SH-SY5Y (cell line): ENCODE data around the gene C12orf57.

ENCODE experiments used
- GATA2 ChIP-seq: IDR thresholded peaks from 2 replicates; pipeline ENCODE4 v1.6.1; 2011; ENCODE audit warnings: mild to moderate bottlenecking, low read depth, low read length
- GATA3 ChIP-seq: IDR thresholded peaks from 2 replicates; pipeline ENCODE4 v1.6.1; 2011; ENCODE audit warnings: low read depth, mild to moderate bottlenecking, low read length, moderate library complexity

DNA sequence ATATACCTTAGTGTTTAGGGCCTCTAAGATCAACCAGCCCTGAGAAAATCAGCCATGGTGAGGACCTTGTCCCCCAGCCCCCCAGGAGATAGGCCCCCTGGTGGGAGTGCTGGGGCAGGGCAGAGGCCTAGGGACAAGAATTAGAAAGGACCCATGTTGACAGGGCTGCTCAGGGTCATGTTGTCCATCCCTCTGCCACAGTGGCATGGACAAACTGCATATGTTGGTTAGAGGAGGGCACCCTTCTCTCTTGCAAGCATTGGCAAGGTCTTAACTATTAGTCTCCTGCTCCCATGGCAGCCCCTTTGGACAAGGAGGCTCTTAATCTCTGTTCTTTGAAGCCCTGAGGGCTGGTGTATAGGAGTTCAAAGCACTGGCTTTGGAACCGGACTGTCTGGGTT is 6.6 kb downstream of the C12orf57 start:
- TF ChIP-seq GATA3 (no peak), GATA2 (no peak)
